Metanephros (tissue), 2 donors: ENCODE results near the gene EXOC3L1. TPM values are rescaled to one million over a fixed set of nuclear protein-coding genes. Genes with fewer than 3 reads are reported as not detected.

Experiments
- small RNA-seq: library from RNA; depleted of rRNA; stranded (forward); fragments of <200 nt; gene quantifications from one replicate; pipeline ENCODE3, GENCODE V24; 2014; ENCODE audit warnings: low replicate concordance
- total RNA-seq: library from RNA; depleted of rRNA; stranded (reverse); fragments of >200 nt; gene quantifications from one replicate; pipeline ENCODE4 v1.2.3, GENCODE V29; 2014

Gene EXOC3L1
- total RNA-seq = 11.6 TPM

GRCh38 chr16:67190041-67190440, at the start of gene EXOC3L1:
Gene EXOC3L1, minus strand, starts transcription at chr16:67190136. Its CDS starts 460 bp downstream, at chr16:67189676.

GRCh38 chr16:67226804-67227566, 37.0 kb upstream of the EXOC3L1 start, which contains the start of gene TMEM208:
Gene TMEM208, plus strand, starts transcription at chr16:67227130. Its CDS starts 89 bp downstream, at chr16:67227219.

GRCh38 chr16:67199011-67199807, 9.3 kb upstream of the EXOC3L1 start, which contains the start of gene ELMO3:
Gene ELMO3, plus strand, starts transcription at chr16:67199131. Its CDS starts 196 bp downstream, at chr16:67199327.

GRCh38 chr16:67191995-67192681, 2.2 kb upstream of the EXOC3L1 start, which contains the start of gene E2F4:
Gene E2F4, plus strand, starts transcription at chr16:67192155. Its CDS starts 73 bp downstream, at chr16:67192228.

GRCh38 chr16:67183627-67184452, 6.1 kb downstream of the EXOC3L1 start, which contains the start of gene MATCAP1:
Gene MATCAP1, minus strand, starts transcription at chr16:67183963. Its CDS starts 3,353 bp downstream, at chr16:67180610.

GRCh38 chr16:67170168-67170948, 19.6 kb downstream of the EXOC3L1 start, which contains the start of gene NOL3:
Gene NOL3, plus strand, starts transcription at chr16:67170538.

GRCh38 chr16:67164599-67165061, 25.3 kb downstream of the EXOC3L1 start, which contains the start of gene HSF4:
Gene HSF4, plus strand, starts transcription at chr16:67164745. Its CDS starts 67 bp downstream, at chr16:67164812.

GRCh38 chr16:67150833-67151396, 39.0 kb downstream of the EXOC3L1 start, which contains the start of gene B3GNT9:
Gene B3GNT9, minus strand, starts transcription at chr16:67150998. Its CDS starts 513 bp downstream, at chr16:67150485.

Small RNA genes lying within 50 kb of the gene (small RNA-seq; reads per million reads assigned to genes)
- gene MIR328 = 9.1 reads per million, percentile 95 among the genes with 10 or more reads in this experiment

Other genes starting within 250 kb of the EXOC3L1 start
- gene CES3, start 228.9 kb downstream of the EXOC3L1 start, total RNA-seq = 3.1 TPM
- gene CES4A, start 201.5 kb downstream of the EXOC3L1 start, total RNA-seq = 6.5 TPM
- gene CBFB, start 161.0 kb downstream of the EXOC3L1 start, total RNA-seq = 69.7 TPM
- 26.0 TPM for gene PHAF1, start 80.2 kb downstream of the EXOC3L1 start, total RNA-seq
- gene B3GNT9, start 39.1 kb downstream of the EXOC3L1 start, total RNA-seq = 21.1 TPM
- gene TRADD, start 30.2 kb downstream of the EXOC3L1 start, total RNA-seq = 9.1 TPM
- gene FBXL8, start 30.2 kb downstream of the EXOC3L1 start, total RNA-seq = 4.6 TPM
- 5.6 TPM for gene HSF4, start 25.4 kb downstream of the EXOC3L1 start, total RNA-seq
- 9.5 TPM for gene NOL3, start 19.6 kb downstream of the EXOC3L1 start, total RNA-seq
- gene MATCAP1, start 6.2 kb downstream of the EXOC3L1 start, total RNA-seq = 50.2 TPM
- gene E2F4, start 2.0 kb upstream of the EXOC3L1 start, total RNA-seq = 42.3 TPM
- 6.3 TPM for gene ELMO3, start 9.0 kb upstream of the EXOC3L1 start, total RNA-seq
- 16.5 TPM for gene TMEM208, start 37.0 kb upstream of the EXOC3L1 start, total RNA-seq
- gene FHOD1, start 57.3 kb upstream of the EXOC3L1 start, total RNA-seq = 29.9 TPM
- 3.6 TPM for gene SLC9A5, start 58.8 kb upstream of the EXOC3L1 start, total RNA-seq
- 41.7 TPM for gene PLEKHG4, start 89.4 kb upstream of the EXOC3L1 start, total RNA-seq
- 0.47 TPM for gene KCTD19, start 136.6 kb upstream of the EXOC3L1 start, total RNA-seq
- gene LRRC36, start 136.7 kb upstream of the EXOC3L1 start, total RNA-seq = 4.9 TPM
- gene TPPP3, start 203.4 kb upstream of the EXOC3L1 start, total RNA-seq = 38.6 TPM
- gene ZDHHC1, start 226.3 kb upstream of the EXOC3L1 start, total RNA-seq = 14.5 TPM
- gene HSD11B2, start 241.0 kb upstream of the EXOC3L1 start, total RNA-seq = 198 TPM